CD4-positive, alpha-beta memory T cell (primary cell): Measurements from ENCODE around the gene ETV2. TPM values are rescaled to one million over a fixed set of nuclear protein-coding genes. Genes with fewer than 3 reads are reported as not detected.
A peak's percentile ranks its signal among the peaks of the same experiment; 100 is the strongest.
"Not testable (repeated sequence)": the region's sequence is repeated elsewhere in the genome, so short reads cannot be mapped to it uniquely, and the experiment has no call there.

Source experiments
- CTCF ChIA-PET: fragments of 350-600 bp; sonication (Branson Sonifier 250); formaldehyde crosslinking; loops from one replicate; lab custom pipeline; 2021; ENCODE audit warnings: inconsistent platforms; ENCODE audit not compliant: partially characterized antibody; lab: Charles Lee
- POLR2A ChIA-PET: fragments of 350-600 bp; sonication (Branson Sonifier 250); formaldehyde crosslinking; loops from one replicate; lab custom pipeline; 2021; ENCODE audit not compliant: partially characterized antibody; lab: Charles Lee
- DNase-seq, 5 donors: peaks; one replicate each; pipeline versions ENCODE4 v3.0.0 to v3.0.0-alpha.2; 2020 to 2022; ENCODE audit warnings: mixed read lengths in 1 of 5
- H3K27ac ChIP-seq: one replicate; pipeline ENCODE4 v1.7.0; 2013; ENCODE audit warnings: low read depth, low read length
- H3K27me3 ChIP-seq: 2 replicates; pipeline ENCODE4 v1.7.0; 2013; ENCODE audit warnings: mild to moderate bottlenecking, low read length, moderate library complexity; ENCODE audit not compliant: insufficient read depth
- H3K36me3 ChIP-seq: 2 replicates; pipeline ENCODE4 v1.7.0; 2013; ENCODE audit warnings: mild to moderate bottlenecking, low read length, moderate library complexity; ENCODE audit not compliant: insufficient read depth
- H3K4me1 ChIP-seq: 2 replicates; pipeline ENCODE4 v1.7.0; 2013; ENCODE audit warnings: mild to moderate bottlenecking, low read length, moderate library complexity; ENCODE audit not compliant: insufficient read depth
- H3K4me3 ChIP-seq, 2 donors: one replicate each; pipeline ENCODE4 v1.7.0; 2013; ENCODE audit warnings: low read length in 2 of 2, mild to moderate bottlenecking in 1 of 2
- H3K9me3 ChIP-seq, 2 donors: one replicate each; pipeline ENCODE4 v1.7.0; 2013; ENCODE audit warnings: low read length in 2 of 2, control low read depth in 1 of 2; ENCODE audit not compliant: control insufficient read depth in 1 of 2
- H3K27ac Mint-ChIP-seq, 7 donors: one replicate each; pipeline ENCODE4 v1.8.0; 2020 to 2021; ENCODE audit warnings: mixed read lengths in 7 of 7, mild to moderate bottlenecking in 6 of 7, inconsistent platforms in 3 of 7, moderate library complexity in 3 of 7
- H3K27me3 Mint-ChIP-seq, 2 donors: one replicate each; pipeline ENCODE4 v1.8.0; 2020 to 2021; ENCODE audit warnings: mixed read lengths in 2 of 2
- H3K36me3 Mint-ChIP-seq, 2 donors: one replicate each; pipeline ENCODE4 v1.8.0; 2020 to 2021; ENCODE audit warnings: mixed read lengths in 2 of 2, inconsistent platforms in 1 of 2, mild to moderate bottlenecking in 1 of 2
- H3K4me1 Mint-ChIP-seq, 4 donors: one replicate each; pipeline ENCODE4 v1.8.0; 2020 to 2021; ENCODE audit warnings: mixed read lengths in 4 of 4, mild to moderate bottlenecking in 1 of 4
- H3K4me3 Mint-ChIP-seq, 8 donors: one replicate each; pipeline ENCODE4 v1.8.0; 2020 to 2021; ENCODE audit warnings: mixed read lengths in 8 of 8, mild to moderate bottlenecking in 7 of 8, moderate library complexity in 6 of 8, inconsistent platforms in 3 of 8
- H3K9me3 Mint-ChIP-seq, 8 donors: one replicate each; pipeline ENCODE4 v1.8.0; 2020 to 2021; ENCODE audit warnings: mixed read lengths in 8 of 8, mild to moderate bottlenecking in 5 of 8, inconsistent platforms in 3 of 8, moderate library complexity in 1 of 8
- intact Hi-C: fragments of 100-400 bp; cut with micrococcal nuclease; formaldehyde crosslinking; loops from one replicate; pipeline ENCODE4 v1.15.1; 2023
- polyA plus RNA-seq, 2 donors: library from polyadenylated mRNA; unstranded; fragments of 300-500 nt; fragmentation: Illumina TruSeq; gene quantifications; one replicate each; pipeline ENCODE4 v1.2.3, GENCODE V29; 2021
- total RNA-seq, 2 experiments: library from RNA; stranded (reverse); gene quantifications; one replicate each; pipeline ENCODE4 v1.2.3, GENCODE V29; 2021

The ETV2 gene, protein sequence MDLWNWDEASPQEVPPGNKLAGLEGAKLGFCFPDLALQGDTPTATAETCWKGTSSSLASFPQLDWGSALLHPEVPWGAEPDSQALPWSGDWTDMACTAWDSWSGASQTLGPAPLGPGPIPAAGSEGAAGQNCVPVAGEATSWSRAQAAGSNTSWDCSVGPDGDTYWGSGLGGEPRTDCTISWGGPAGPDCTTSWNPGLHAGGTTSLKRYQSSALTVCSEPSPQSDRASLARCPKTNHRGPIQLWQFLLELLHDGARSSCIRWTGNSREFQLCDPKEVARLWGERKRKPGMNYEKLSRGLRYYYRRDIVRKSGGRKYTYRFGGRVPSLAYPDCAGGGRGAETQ
- total RNA-seq (1 to 10 TPM in 1 of 2 experiments, not detected in 1; 1.3 TPM), polyA plus RNA-seq (1 to 10 TPM; 1.1 to 1.2 TPM)

DNA sequence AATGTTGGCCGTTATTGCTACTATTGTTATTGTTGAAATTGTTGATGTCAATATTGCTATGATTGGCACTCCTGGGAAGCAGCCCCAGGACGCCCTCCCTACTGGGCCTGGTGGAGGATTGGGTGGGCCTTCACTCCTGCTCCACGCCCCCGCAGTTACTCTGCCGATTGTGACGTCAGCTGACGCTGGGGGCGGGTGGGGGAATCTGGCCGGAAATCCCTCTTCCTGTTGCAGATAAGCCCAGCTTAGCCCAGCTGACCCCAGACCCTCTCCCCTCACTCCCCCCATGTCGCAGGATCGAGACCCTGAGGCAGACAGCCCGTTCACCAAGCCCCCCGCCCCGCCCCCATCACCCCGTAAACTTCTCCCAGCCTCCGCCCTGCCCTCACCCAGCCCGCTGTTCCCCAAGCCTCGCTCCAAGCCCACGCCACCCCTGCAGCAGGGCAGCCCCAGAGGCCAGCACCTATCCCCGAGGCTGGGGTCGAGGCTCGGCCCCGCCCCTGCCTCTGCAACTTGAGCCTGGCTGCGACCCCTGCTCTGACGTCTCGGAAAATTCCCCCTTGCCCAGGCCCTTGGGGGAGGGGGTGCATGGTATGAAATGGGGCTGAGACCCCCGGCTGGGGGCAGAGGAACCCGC, at the start of gene ETV2:
TSS of gene ETV2 (plus strand) at position 231 of the 637 bp plus-strand sequence. CDS start 716 bp downstream, outside the sequence.
- Histone ChIP-seq H3K4me1 (peaks cover 31% of the 10 kb centered on the region), H3K27me3 (no peaks in the 10 kb centered on the region), H3K36me3 (peaks cover 11% of the 10 kb centered on the region), H3K4me3 (no peak within 1 kb of the TSS), H3K9me3 (no peaks in the 10 kb centered on the region), H3K27ac (no peak within 1 kb of the TSS)
- Mint-ChIP-seq H3K27me3 (no peaks in the 10 kb centered on the region), H3K4me3 (peak within 1 kb of the TSS; percentile 21 to 90 (median 70)), H3K36me3 (peaks cover 10 to 15% of the 10 kb centered on the region in 2 donors), H3K9me3 (no peaks in the 10 kb centered on the region), H3K27ac (peak within 1 kb of the TSS in 6 of 7 donors; percentile 48 to 72 (median 58)), H3K4me1 (peaks cover 11 to 35% (median 20%) of the 10 kb centered on the region in 4 donors)
- peak in 1 of 5 donors; percentile 60 for DNase-seq
- CTCF ChIA-PET, result no interaction called here
- intact Hi-C loops, result no loop called here
- POLR2A ChIA-PET, result interaction anchor here (2.5 to 5.0 kb wide), 3 partner anchors 11 to 31 kb away, joined by 12 to 51 read pairs (median 45); partner anchors contain the start of genes HAUS5 and RBM42

DNA sequence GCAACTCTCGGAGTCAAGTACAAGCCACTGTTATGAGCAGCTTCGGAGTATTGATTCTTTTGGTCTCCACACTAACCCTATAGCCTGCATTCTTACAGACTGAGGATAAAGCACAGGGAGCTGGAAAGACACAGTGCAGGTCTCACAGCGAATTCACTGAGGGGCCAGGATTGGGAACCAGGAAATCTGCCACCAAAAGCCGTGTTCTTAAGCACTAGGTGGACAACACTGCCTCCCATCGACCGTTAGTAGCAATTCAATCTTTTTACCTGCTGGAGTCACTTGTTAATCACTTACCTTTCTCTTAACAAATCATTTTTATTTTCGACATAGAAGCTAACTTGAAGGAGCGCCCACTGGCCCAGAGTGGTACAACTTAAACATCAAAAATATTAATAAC, 49.3 kb upstream of the ETV2 start:
- Mint-ChIP-seq H3K9me3 (no peaks in the 10 kb centered on the region), H3K4me1 (peaks cover 0 to 2% (median 1%) of the 10 kb centered on the region in 4 donors), H3K27ac (no peak overlapping the region), H3K36me3 (no peaks in the 10 kb centered on the region), H3K27me3 (peaks cover 3 to 4% of the 10 kb centered on the region in 2 donors), H3K4me3 (no peak overlapping the region)
- Histone ChIP-seq H3K27me3 (no peaks in the 10 kb centered on the region), H3K27ac (no peak overlapping the region), H3K4me1 (no peaks in the 10 kb centered on the region), H3K36me3 (no peaks in the 10 kb centered on the region), H3K9me3 (no peaks in the 10 kb centered on the region), H3K4me3 (no peak overlapping the region)
- peak in 4 of 5 donors; percentile 14 to 34 (median 22) for DNase-seq
- intact Hi-C loops, result loop anchor here (1.0 kb wide), 1 partner anchor 82 kb away; no protein-coding TSS in a partner anchor
- ChIA-PET CTCF (interaction anchor here (0.8 to 3.5 kb wide), 5 partner anchors 18 to 82 kb away, joined by 3 to 13 read pairs (median 5); partner anchors contain the start of gene COX6B1), POLR2A (interaction anchor here (0.8 kb wide), 1 partner anchor 82 kb away, joined by 3 read pairs; no protein-coding TSS in a partner anchor)

DNA sequence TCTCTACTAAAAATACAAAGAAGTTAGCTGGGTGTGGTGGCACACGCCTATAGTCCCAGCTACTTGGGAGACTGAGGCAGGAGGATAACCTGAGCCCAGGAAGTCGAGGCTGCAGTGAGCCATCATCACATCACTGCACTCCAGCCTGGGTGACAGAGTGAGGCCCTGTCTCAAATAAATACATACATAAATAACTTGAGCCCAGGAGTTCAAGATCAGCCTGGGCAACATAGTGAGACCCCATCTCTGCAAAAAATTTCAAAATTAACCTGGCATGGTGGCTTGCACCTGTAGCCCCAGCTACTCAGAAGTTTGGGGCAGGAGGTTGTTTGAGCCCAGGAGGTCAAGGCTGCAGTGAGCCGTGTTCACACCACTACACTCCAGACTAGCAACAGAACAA, 46.5 kb upstream of the ETV2 start:
- H3K27me3 Mint-ChIP-seq, intact Hi-C loops, CTCF ChIA-PET: not testable (repeated sequence)

DNA sequence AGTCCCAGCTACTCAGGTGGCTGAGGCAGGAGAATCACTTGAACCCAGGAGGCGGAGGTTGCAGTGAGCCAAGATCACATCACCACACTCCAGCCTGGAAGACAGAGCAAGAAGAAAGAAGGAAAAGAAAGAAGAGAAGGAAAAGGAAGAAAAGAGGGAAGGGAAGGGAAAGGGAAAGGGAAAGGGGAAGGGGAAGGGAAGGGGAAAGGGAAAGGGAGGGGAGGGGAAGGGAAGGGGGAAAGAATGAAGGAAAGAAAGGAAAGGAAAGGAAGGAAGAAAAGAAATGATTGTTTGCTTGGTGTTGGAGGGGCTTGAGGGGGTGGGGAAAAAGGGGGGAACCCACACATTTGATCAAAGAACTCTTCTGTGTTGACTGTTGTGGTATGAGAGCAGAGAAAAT, 45.6 kb upstream of the ETV2 start:
- ChIA-PET CTCF (no interaction called here), POLR2A (no interaction called here)
- H3K4me1 Mint-ChIP-seq, result peaks cover 0 to 2% (median 1%) of the 10 kb centered on the region in 4 donors
- peaks cover 4 to 7% of the 10 kb centered on the region in 2 donors for H3K27me3 Mint-ChIP-seq
- H3K36me3 ChIP-seq, result no peaks in the 10 kb centered on the region
- H3K4me3 Mint-ChIP-seq, result no peak overlapping the region
- no peak overlapping the region for H3K27ac ChIP-seq
- H3K4me1 ChIP-seq, result no peaks in the 10 kb centered on the region
- H3K27me3 ChIP-seq, result no peaks in the 10 kb centered on the region
- no peaks in the 10 kb centered on the region for H3K36me3 Mint-ChIP-seq
- no peaks in the 10 kb centered on the region for H3K9me3 ChIP-seq
- DNase-seq, result no peak
- no peak overlapping the region for H3K4me3 ChIP-seq
- intact Hi-C loops, result no loop called here
- H3K9me3 Mint-ChIP-seq, result no peaks in the 10 kb centered on the region
- no peak overlapping the region for H3K27ac Mint-ChIP-seq

More for the DNA sequence above, 46.5 kb upstream of the ETV2 start:
- H3K36me3 ChIP-seq, DNase-seq, H3K36me3 Mint-ChIP-seq, H3K4me1 Mint-ChIP-seq, H3K27ac Mint-ChIP-seq, H3K27me3 ChIP-seq, H3K4me3 Mint-ChIP-seq, POLR2A ChIA-PET, H3K4me1 ChIP-seq, H3K4me3 ChIP-seq, H3K27ac ChIP-seq, H3K9me3 ChIP-seq, H3K9me3 Mint-ChIP-seq: not testable (repeated sequence)

DNA sequence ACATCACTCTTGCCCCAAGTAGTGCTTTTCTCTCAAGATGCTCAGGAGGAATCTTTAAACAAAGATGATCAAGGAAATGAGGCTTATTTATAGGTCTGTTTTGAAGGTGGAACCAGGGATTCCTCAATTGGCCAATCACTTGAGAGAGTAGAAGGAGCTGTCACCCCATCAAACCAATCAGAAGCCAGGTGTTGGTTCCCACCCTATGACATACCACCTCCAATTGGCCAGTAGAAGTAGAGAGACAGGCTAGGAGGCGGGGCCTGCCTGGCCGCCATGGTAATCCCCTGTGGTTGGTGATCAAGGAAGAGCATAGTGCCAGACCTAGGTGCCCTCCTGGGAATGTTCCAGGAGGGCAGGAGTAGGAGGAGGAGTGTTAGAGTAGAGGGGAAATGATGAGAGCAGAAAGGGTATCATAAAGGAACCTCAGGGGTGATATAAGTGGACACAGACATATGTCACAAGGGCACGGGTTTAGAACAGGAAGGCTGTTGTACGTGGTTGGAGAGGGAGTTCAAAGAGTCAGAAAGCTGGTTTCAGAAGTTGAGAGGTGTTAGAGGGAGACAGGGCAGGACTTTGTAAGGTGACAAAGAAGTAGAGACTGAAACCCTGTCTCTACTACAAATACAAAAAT, 45.1 kb upstream of the ETV2 start:
- Histone ChIP-seq H3K27me3 (no peaks in the 10 kb centered on the region), H3K4me3 (no peak overlapping the region), H3K9me3 (no peaks in the 10 kb centered on the region), H3K27ac (no peak overlapping the region), H3K36me3 (no peaks in the 10 kb centered on the region), H3K4me1 (no peaks in the 10 kb centered on the region)
- peak in 1 of 5 donors; percentile 16 for DNase-seq
- H3K27ac Mint-ChIP-seq, result no peak overlapping the region
- peaks cover 4 to 7% of the 10 kb centered on the region in 2 donors for H3K27me3 Mint-ChIP-seq
- H3K36me3 Mint-ChIP-seq, result no peaks in the 10 kb centered on the region
- CTCF ChIA-PET, result interaction anchor here (1.0 to 1.5 kb wide), 2 partner anchors 48 to 86 kb away, joined by 4 to 5 read pairs; no protein-coding TSS in a partner anchor
- H3K4me3 Mint-ChIP-seq, result no peak overlapping the region
- no peaks in the 10 kb centered on the region for H3K9me3 Mint-ChIP-seq
- POLR2A ChIA-PET, result no interaction called here
- H3K4me1 Mint-ChIP-seq, result peaks cover 0 to 2% (median 1%) of the 10 kb centered on the region in 4 donors
- intact Hi-C loops, result no loop called here

DNA sequence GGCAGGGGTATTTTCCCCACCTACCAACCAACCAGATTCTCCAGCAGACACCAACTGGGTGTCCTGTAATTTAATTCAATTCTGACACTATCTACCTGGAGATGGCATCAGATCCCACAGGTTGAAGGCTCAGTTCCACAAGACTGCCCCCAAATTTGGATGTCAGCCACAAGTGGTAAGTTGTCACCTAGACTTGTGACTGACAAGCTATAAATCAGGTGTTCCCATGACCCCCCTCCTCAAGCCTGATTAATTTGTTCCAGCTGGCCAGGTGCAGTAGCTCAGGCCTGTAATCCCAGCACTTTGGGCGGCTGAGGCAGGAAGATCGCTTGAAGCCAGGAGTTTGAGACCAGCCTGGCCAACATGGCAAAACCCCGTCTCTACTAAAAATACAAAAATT, 39.6 kb upstream of the ETV2 start:
- Mint-ChIP-seq H3K36me3 (no peaks in the 10 kb centered on the region), H3K9me3 (peaks cover 0 to 3% (median 0%) of the 10 kb centered on the region in 8 donors), H3K4me1 (no peaks in the 10 kb centered on the region), H3K27me3 (peaks cover 1 to 4% of the 10 kb centered on the region in 2 donors), H3K27ac (no peak overlapping the region), H3K4me3 (no peak overlapping the region)
- no peaks in the 10 kb centered on the region for H3K27me3 ChIP-seq
- H3K36me3 ChIP-seq, result no peaks in the 10 kb centered on the region
- ChIA-PET POLR2A (interaction anchor here (0.9 kb wide), 1 partner anchor 1607 kb away, joined by 3 read pairs; no protein-coding TSS in a partner anchor), CTCF (no interaction called here)
- intact Hi-C loops, result no loop called here
- DNase-seq, result no peak
- no peak overlapping the region for H3K4me3 ChIP-seq
- H3K9me3 ChIP-seq, result no peaks in the 10 kb centered on the region
- H3K27ac ChIP-seq, result no peak overlapping the region
- no peaks in the 10 kb centered on the region for H3K4me1 ChIP-seq
